GM19240 (cell line): ENCODE data around the gene NDUFB10.

Experiments
- DNase-seq: peaks from one replicate; pipeline ENCODE4 v3.0.0; 2011; ENCODE audit warnings: low spot score; ENCODE audit not compliant: insufficient read length

NDUFB10 gene

GRCh38 chr16:1983544-1984346 is 24.4 kb downstream of the NDUFB10 start, which contains the start of gene GFER:
TSS of gene GFER (plus strand) at chr16:1984193. CDS start at chr16:1984219, 26 bp downstream.
- peak; percentile 98 for DNase-seq

- no peak for DNase-seq
These were observed 25.2 kb downstream of the NDUFB10 start for GRCh38 chr16:1984347-1985225.

GRCh38 chr16:1985466-1986150 is 26.3 kb downstream of the NDUFB10 start:
- DNase-seq = no peak

GRCh38 chr16:1987198-1987597 is 27.9 kb downstream of the NDUFB10 start:
- DNase-seq = no peak

- no peak for DNase-seq
These were observed 30.1 kb downstream of the NDUFB10 start, which contains the start of gene SYNGR3 for GRCh38 chr16:1989209-1990100. TSS of gene SYNGR3 (plus strand) at chr16:1989970. CDS start at chr16:1990103, 133 bp downstream.

- no peak for DNase-seq
These were observed 30.7 kb downstream of the NDUFB10 start for GRCh38 chr16:1990101-1990350.

- no peak for DNase-seq
These were observed 31.2 kb downstream of the NDUFB10 start for GRCh38 chr16:1990351-1991134.

GRCh38 chr16:1991135-1991551 is 31.8 kb downstream of the NDUFB10 start:
- peak; percentile 71 for DNase-seq

GRCh38 chr16:1991588-1991947 is 32.2 kb downstream of the NDUFB10 start:
- DNase-seq = no peak

- peak; percentile 95 for DNase-seq
These were observed 32.8 kb downstream of the NDUFB10 start for GRCh38 chr16:1991948-1992703.

GRCh38 chr16:1992704-1993317 is 33.5 kb downstream of the NDUFB10 start:
- DNase-seq = no peak

- no peak for DNase-seq
These were observed 34.4 kb downstream of the NDUFB10 start for GRCh38 chr16:1993731-1994131.

GRCh38 chr16:1997494-1998359 is 38.4 kb downstream of the NDUFB10 start:
- no peak for DNase-seq

GRCh38 chr16:1998360-1998835 is 39.1 kb downstream of the NDUFB10 start:
- no peak for DNase-seq

GRCh38 chr16:1998852-1999801 is 39.8 kb downstream of the NDUFB10 start:
- DNase-seq = no peak

GRCh38 chr16:1999866-2000514 is 40.7 kb downstream of the NDUFB10 start:
- no peak for DNase-seq
